K562 (cell line): ENCODE measurements around the gene NEU3. TPM values are rescaled to one million over a fixed set of nuclear protein-coding genes. Genes with fewer than 3 reads are reported as not detected.

Source experiments
- BRD4 ChIP-seq: fragments of 200-600 bp; sonication (generic); IDR thresholded peaks from 2 replicates; pipeline ENCODE4 v1.6.1; 2017; ENCODE audit warnings: inconsistent platforms
- CEBPG ChIP-seq, 3 experiments: fragments of 200-800 bp in 1 of 3; sonication (Bioruptor generic) in 1 of 3; sonication (generic) in 1 of 3; formaldehyde crosslinking in 1 of 3; IDR thresholded peaks in 2 of 3; conservative IDR thresholded peaks in 1 of 3; 2 replicates each; pipeline versions ENCODE4 v1.6.1 to v1.8.0; 2016 to 2022; ENCODE audit warnings: missing compliant biosample characterization in 2 of 3, missing genetic modification characterization in 2 of 3, mild to moderate bottlenecking in 1 of 3, missing genetic modification reagents in 1 of 3
- ERF ChIP-seq: fragments of 450-650 bp; formaldehyde crosslinking; IDR thresholded peaks from 2 replicates; pipeline ENCODE4 v1.4.0; 2020; ENCODE audit warnings: mild to moderate bottlenecking, mixed read lengths
- FIP1L1 ChIP-seq: fragments of 200-400 bp; formaldehyde crosslinking; IDR thresholded peaks from 2 replicates; pipeline ENCODE4 v1.6.1; 2018; ENCODE audit warnings: mild to moderate bottlenecking, low read depth, low read length; ENCODE audit not compliant: poor library complexity, severe bottlenecking
- HDAC2 ChIP-seq: fragments of 450-650 bp; IDR thresholded peaks from 2 replicates; pipeline ENCODE4 v1.6.1; 2016; ENCODE audit warnings: mild to moderate bottlenecking
- MAZ ChIP-seq, 2 experiments: fragments of 450-650 bp in 1 of 2; sonication (generic) in 1 of 2; formaldehyde crosslinking; IDR thresholded peaks in 1 of 2; conservative IDR thresholded peaks in 1 of 2; 2 replicates each; pipeline versions ENCODE4 v1.4.0 to v1.5.0; 2020; ENCODE audit warnings: mild to moderate bottlenecking in 1 of 2, missing genetic modification reagents in 1 of 2
- MXI1 ChIP-seq: IDR thresholded peaks from 2 replicates; pipeline ENCODE4 v1.6.1; 2011; ENCODE audit warnings: low read depth, mild to moderate bottlenecking, improper control_type of control experiment, low read length
- RNF2 ChIP-seq: sonication (generic); IDR thresholded peaks from 2 replicates; pipeline ENCODE4 v1.6.1; 2016
- ZNF174 ChIP-seq: fragments of 250-450 bp; sonication (Bioruptor Pico); IDR thresholded peaks from 2 replicates; pipeline ENCODE4 v1.4.0; 2020; ENCODE audit warnings: mild to moderate bottlenecking
- ZNF583 ChIP-seq: fragments of 250-450 bp; sonication (Bioruptor Pico); IDR thresholded peaks from 2 replicates; pipeline ENCODE4 v1.4.0; 2020
- ZNF75A ChIP-seq: fragments of 450-650 bp; formaldehyde crosslinking; IDR thresholded peaks from 2 replicates; pipeline ENCODE4 v1.4.0; 2020; ENCODE audit warnings: mild to moderate bottlenecking
- ZNF785 ChIP-seq: fragments of 250-450 bp; sonication (Bioruptor Pico); IDR thresholded peaks from 2 replicates; pipeline ENCODE4 v1.4.0; 2020; ENCODE audit warnings: mild to moderate bottlenecking
- polyA plus RNA-seq, 8 experiments: library from polyadenylated mRNA; depleted of rRNA in 4 of 8; stranded (reverse) in 5 of 8; unstranded in 3 of 8; fragments of >200 nt; fragmentation: Nextera tagmentation in 2 of 8; fragmentation: Illumina TruSeq in 1 of 8; extraction: Ambion mirVana in 2 of 8; extraction: Trizol in 1 of 8; gene quantifications; 2 replicates each; pipeline versions ENCODE4 v1.2.1 to v1.2.3, GENCODE V29; 2011 to 2014; ENCODE audit warnings: inconsistent platforms in 1 of 8, missing spikeins in 1 of 8
- total RNA-seq, 7 experiments: library from RNA; depleted of rRNA in 6 of 7; stranded (reverse); fragments of >200 nt in 6 of 7; fragmentation: Illumina TruSeq in 2 of 7; extraction: Trizol in 2 of 7; gene quantifications; 2 replicates each; pipeline versions ENCODE4 v1.2.1 to v1.2.3, GENCODE V29; 2011 to 2021; ENCODE audit warnings: low replicate concordance in 1 of 7
- TF ChIP-seq, protein P1 (sequence below): fragments of 250-450 bp; sonication (Bioruptor Pico); IDR thresholded peaks from 2 replicates; pipeline ENCODE4 v1.8.0; 2021; ENCODE audit warnings: moderate library complexity, mild to moderate bottlenecking, inconsistent platforms
- TF ChIP-seq, protein P2 (sequence below): fragments of 200-800 bp; sonication (Bioruptor generic); IDR thresholded peaks from 2 replicates; pipeline ENCODE4 v1.6.1; 2017; ENCODE audit warnings: missing genetic modification characterization, missing compliant biosample characterization
- TF ChIP-seq, protein P3 (sequence below): fragments of 450-650 bp; IDR thresholded peaks from 2 replicates; pipeline ENCODE4 v1.6.1; 2016; ENCODE audit warnings: low read depth
- TF ChIP-seq, protein P4 (sequence below): fragments of 250-450 bp; sonication (Bioruptor Pico); IDR thresholded peaks from 2 replicates; pipeline ENCODE4 v1.5.0; 2020; ENCODE audit warnings: mild to moderate bottlenecking

NEU3 gene
- total and polyA plus RNA-seq, 9 of the 15 experiments (the other 6 are each of a cell fraction or from before 2014, with no cell fraction given): 6.2 to 41.3 (median 31.1) TPM

DNA sequence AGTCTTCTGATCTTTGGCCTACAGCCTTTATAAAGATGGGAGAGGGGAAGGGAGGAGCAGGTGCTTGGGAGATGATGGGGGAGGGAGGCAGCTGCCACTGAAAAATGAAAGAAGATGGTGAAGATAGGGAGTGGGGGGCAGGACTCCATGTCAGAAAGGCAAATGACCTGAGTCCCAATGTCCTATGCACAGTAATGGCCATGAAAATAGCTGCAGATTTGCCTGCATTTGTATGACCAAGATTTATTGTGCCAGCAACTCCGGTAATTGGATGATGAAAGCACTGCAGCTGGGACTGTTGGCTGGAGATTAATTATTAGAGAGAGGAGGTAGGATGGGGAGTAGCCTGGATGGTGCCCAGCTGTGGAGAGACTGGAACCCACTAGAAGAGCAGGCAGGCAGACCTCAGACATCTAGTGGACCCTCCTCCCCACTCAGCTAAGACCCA is 36.1 kb downstream of the NEU3 start (continued):
- TF ChIP-seq, protein P1, sequence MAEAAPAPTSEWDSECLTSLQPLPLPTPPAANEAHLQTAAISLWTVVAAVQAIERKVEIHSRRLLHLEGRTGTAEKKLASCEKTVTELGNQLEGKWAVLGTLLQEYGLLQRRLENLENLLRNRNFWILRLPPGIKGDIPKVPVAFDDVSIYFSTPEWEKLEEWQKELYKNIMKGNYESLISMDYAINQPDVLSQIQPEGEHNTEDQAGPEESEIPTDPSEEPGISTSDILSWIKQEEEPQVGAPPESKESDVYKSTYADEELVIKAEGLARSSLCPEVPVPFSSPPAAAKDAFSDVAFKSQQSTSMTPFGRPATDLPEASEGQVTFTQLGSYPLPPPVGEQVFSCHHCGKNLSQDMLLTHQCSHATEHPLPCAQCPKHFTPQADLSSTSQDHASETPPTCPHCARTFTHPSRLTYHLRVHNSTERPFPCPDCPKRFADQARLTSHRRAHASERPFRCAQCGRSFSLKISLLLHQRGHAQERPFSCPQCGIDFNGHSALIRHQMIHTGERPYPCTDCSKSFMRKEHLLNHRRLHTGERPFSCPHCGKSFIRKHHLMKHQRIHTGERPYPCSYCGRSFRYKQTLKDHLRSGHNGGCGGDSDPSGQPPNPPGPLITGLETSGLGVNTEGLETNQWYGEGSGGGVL: no peak
- TF ChIP-seq, protein P2, sequence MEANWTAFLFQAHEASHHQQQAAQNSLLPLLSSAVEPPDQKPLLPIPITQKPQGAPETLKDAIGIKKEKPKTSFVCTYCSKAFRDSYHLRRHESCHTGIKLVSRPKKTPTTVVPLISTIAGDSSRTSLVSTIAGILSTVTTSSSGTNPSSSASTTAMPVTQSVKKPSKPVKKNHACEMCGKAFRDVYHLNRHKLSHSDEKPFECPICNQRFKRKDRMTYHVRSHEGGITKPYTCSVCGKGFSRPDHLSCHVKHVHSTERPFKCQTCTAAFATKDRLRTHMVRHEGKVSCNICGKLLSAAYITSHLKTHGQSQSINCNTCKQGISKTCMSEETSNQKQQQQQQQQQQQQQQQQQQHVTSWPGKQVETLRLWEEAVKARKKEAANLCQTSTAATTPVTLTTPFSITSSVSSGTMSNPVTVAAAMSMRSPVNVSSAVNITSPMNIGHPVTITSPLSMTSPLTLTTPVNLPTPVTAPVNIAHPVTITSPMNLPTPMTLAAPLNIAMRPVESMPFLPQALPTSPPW: peak; percentile 56; the same call in 1 of the 2 replicates
- TF ChIP-seq, protein P3, sequence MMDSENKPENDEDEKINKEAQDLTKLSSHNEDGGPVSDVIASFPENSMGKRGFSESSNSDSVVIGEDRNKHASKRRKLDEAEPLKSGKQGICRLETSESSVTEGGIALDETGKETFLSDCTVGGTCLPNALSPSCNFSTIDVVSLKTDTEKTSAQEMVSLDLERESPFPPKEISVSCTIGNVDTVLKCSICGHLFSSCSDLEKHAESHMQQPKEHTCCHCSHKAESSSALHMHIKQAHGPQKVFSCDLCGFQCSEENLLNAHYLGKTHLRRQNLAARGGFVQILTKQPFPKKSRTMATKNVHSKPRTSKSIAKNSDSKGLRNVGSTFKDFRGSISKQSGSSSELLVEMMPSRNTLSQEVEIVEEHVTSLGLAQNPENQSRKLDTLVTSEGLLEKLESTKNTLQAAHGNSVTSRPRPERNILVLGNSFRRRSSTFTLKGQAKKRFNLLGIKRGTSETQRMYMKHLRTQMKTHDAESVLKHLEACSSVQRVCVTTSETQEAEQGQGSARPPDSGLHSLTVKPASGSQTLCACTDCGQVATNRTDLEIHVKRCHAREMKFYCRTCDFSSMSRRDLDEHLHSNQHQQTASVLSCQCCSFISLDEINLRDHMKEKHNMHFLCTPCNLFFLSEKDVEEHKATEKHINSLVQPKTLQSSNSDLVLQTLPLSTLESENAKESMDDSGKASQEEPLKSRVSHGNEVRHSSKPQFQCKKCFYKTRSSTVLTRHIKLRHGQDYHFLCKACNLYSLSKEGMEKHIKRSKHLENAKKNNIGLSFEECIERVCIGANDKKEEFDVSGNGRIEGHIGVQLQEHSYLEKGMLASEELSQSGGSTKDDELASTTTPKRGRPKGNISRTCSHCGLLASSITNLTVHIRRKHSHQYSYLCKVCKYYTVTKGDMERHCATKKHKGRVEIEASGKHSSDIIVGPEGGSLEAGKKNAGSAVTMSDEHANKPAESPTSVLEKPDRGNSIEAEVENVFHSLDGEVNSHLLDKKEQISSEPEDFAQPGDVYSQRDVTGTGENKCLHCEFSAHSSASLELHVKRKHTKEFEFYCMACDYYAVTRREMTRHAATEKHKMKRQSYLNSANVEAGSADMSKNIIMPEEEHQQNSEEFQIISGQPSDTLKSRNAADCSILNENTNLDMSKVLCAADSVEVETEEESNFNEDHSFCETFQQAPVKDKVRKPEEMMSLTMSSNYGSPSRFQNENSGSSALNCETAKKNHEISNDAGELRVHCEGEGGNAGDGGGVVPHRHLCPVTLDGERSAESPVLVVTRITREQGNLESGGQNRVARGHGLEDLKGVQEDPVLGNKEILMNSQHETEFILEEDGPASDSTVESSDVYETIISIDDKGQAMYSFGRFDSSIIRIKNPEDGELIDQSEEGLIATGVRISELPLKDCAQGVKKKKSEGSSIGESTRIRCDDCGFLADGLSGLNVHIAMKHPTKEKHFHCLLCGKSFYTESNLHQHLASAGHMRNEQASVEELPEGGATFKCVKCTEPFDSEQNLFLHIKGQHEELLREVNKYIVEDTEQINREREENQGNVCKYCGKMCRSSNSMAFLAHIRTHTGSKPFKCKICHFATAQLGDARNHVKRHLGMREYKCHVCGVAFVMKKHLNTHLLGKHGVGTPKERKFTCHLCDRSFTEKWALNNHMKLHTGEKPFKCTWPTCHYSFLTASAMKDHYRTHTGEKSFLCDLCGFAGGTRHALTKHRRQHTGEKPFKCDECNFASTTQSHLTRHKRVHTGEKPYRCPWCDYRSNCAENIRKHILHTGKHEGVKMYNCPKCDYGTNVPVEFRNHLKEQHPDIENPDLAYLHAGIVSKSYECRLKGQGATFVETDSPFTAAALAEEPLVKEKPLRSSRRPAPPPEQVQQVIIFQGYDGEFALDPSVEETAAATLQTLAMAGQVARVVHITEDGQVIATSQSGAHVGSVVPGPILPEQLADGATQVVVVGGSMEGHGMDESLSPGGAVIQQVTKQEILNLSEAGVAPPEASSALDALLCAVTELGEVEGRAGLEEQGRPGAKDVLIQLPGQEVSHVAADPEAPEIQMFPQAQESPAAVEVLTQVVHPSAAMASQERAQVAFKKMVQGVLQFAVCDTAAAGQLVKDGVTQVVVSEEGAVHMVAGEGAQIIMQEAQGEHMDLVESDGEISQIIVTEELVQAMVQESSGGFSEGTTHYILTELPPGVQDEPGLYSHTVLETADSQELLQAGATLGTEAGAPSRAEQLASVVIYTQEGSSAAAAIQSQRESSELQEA: no peak
- TF ChIP-seq ZNF174 (CRISPR knock-in tag) (no peak), MAZ (CRISPR knock-in tag; conservative IDR thresholded peaks at IDR 0.05 in 1 of 2, IDR thresholded peaks at IDR 0.05 in 1 of 2) (no peak), MXI1 (no peak), CEBPG (CRISPR knock-in tag; IDR thresholded peaks at IDR 0.05) (no peak), CEBPG (tag; conservative IDR thresholded peaks at IDR 0.05 in 1 of 2, IDR thresholded peaks at IDR 0.05 in 1 of 2) (peak in 1 of 2 experiments; percentile 25; a peak in 1 of 4 replicates), ZNF583 (CRISPR knock-in tag) (no peak), BRD4 (no peak), RNF2 (no peak), ERF (no peak), HDAC2 (no peak), FIP1L1 (no peak), ZNF75A (no peak), ZNF785 (CRISPR knock-in tag) (no peak)
- TF ChIP-seq, protein P4, sequence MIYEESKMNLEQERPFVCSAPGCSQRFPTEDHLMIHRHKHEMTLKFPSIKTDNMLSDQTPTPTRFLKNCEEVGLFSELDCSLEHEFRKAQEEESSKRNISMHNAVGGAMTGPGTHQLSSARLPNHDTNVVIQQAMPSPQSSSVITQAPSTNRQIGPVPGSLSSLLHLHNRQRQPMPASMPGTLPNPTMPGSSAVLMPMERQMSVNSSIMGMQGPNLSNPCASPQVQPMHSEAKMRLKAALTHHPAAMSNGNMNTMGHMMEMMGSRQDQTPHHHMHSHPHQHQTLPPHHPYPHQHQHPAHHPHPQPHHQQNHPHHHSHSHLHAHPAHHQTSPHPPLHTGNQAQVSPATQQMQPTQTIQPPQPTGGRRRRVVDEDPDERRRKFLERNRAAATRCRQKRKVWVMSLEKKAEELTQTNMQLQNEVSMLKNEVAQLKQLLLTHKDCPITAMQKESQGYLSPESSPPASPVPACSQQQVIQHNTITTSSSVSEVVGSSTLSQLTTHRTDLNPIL (CRISPR knock-in tag): no peak
